Lower lobe of right lung (tissue), 2 donors: ENCODE data around the gene TBC1D14. TPM values are rescaled to one million over a fixed set of nuclear protein-coding genes. Genes with fewer than 3 reads are reported as not detected.

Experiments
- ATAC-seq, 2 donors: fragments of 200-7000 bp; cut with Tn5 transposase; one replicate each; pipeline ENCODE4 v1.9.1; 2020 to 2022; ENCODE audit warnings: mild to moderate bottlenecking in 2 of 2, moderate library complexity in 2 of 2
- DNase-seq: peaks from one replicate; pipeline ENCODE4 v3.0.0-alpha.2; 2020
- H3K27ac ChIP-seq: fragments of 200-600 bp; one replicate; pipeline ENCODE4 v1.8.0; 2022
- H3K27me3 ChIP-seq: fragments of 200-600 bp; one replicate; pipeline ENCODE4 v1.8.0; 2022; ENCODE audit warnings: low read depth
- H3K36me3 ChIP-seq: fragments of 200-600 bp; one replicate; pipeline ENCODE4 v1.8.0; 2022; ENCODE audit warnings: mild to moderate bottlenecking
- H3K4me1 ChIP-seq: fragments of 200-600 bp; one replicate; pipeline ENCODE4 v1.8.0; 2022
- H3K4me3 ChIP-seq: fragments of 200-600 bp; one replicate; pipeline ENCODE4 v1.8.0; 2022; ENCODE audit warnings: mild to moderate bottlenecking
- H3K9me3 ChIP-seq: fragments of 200-600 bp; one replicate; pipeline ENCODE4 v1.8.0; 2022
- intact Hi-C: fragments of 100-400 bp; cut with DNase I; formaldehyde crosslinking; loops from one replicate; pipeline ENCODE4 v1.11.0; 2022
- total RNA-seq: library from RNA; stranded (reverse); fragmentation: NEBNext Ultra II Directional; extraction: Animal tissue kit (Norgen Biotek cat#: 25700); gene quantifications from one replicate; pipeline ENCODE4 v1.2.1, GENCODE V29; 2021
- TF ChIP-seq, protein P1 (sequence below): fragments of 200-600 bp; IDR thresholded peaks from one replicate; pipeline ENCODE4 v1.8.0; 2022; ENCODE audit warnings: antibody characterized with exemption, mild to moderate bottlenecking
- donor health status: DM: no; HTN: yes; CAD: no; lungs with severe emphysema.

Gene TBC1D14
- total RNA-seq, 1 donor from 2014 or later = 60.7 TPM

DNA sequence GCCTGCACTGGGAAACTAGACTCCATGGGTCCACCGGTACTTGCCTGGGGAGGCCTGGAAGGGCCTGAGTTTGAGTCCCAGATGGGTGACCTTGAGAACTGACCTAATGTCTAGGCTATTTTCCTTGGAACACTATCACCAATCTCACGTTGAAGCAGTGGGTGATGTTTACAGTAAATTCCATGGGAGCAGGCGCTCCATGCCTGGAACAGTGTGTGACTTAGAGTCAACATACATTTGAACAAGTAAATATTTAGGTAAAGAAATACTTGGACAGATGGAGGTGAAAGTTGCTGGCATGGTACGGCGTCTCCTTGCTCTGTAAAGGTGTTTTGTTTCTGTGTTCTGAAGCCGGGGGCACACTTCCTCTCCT, 47.5 kb downstream of the TBC1D14 start:
- TF ChIP-seq, protein P1, sequence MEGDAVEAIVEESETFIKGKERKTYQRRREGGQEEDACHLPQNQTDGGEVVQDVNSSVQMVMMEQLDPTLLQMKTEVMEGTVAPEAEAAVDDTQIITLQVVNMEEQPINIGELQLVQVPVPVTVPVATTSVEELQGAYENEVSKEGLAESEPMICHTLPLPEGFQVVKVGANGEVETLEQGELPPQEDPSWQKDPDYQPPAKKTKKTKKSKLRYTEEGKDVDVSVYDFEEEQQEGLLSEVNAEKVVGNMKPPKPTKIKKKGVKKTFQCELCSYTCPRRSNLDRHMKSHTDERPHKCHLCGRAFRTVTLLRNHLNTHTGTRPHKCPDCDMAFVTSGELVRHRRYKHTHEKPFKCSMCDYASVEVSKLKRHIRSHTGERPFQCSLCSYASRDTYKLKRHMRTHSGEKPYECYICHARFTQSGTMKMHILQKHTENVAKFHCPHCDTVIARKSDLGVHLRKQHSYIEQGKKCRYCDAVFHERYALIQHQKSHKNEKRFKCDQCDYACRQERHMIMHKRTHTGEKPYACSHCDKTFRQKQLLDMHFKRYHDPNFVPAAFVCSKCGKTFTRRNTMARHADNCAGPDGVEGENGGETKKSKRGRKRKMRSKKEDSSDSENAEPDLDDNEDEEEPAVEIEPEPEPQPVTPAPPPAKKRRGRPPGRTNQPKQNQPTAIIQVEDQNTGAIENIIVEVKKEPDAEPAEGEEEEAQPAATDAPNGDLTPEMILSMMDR = no peak
- Histone ChIP-seq H3K4me3 (no peak overlapping the region), H3K27ac (peak overlapping the region; percentile 6), H3K4me1 (peaks cover 28% of the 10 kb centered on the region), H3K9me3 (no peaks in the 10 kb centered on the region), H3K27me3 (no peaks in the 10 kb centered on the region), H3K36me3 (no peaks in the 10 kb centered on the region)
- DNase-seq (no peak), ATAC-seq (no peak)
- intact Hi-C loops = no loop called here

DNA sequence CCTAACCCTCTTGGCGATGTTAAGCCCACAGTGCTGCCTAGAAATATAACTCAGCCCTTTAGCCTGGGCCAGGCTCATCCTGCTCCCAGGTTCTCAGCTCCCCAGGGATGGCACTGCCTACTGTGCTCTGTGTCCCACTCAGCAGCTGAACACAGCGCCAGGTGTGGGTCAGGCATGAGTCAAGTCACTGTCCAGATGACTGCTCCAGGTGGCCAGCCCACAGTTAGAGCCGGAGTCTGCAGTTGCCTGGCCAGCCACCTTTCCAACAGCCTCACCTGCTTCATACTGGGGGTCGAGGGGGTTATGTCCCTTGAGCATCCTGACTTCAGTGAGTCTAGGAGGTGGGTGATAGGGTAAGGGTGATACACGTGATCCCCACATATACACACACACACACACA, 48.4 kb downstream of the TBC1D14 start:
- H3K36me3 ChIP-seq = no peaks in the 10 kb centered on the region
- ATAC-seq = no peak
- no peaks in the 10 kb centered on the region for H3K27me3 ChIP-seq
- no peaks in the 10 kb centered on the region for H3K9me3 ChIP-seq
- TF ChIP-seq, protein P1 = no peak
- no peak overlapping the region for H3K27ac ChIP-seq
- DNase-seq = no peak
- H3K4me3 ChIP-seq = no peak overlapping the region
- H3K4me1 ChIP-seq = peaks cover 30% of the 10 kb centered on the region
- intact Hi-C loops = no loop called here

DNA sequence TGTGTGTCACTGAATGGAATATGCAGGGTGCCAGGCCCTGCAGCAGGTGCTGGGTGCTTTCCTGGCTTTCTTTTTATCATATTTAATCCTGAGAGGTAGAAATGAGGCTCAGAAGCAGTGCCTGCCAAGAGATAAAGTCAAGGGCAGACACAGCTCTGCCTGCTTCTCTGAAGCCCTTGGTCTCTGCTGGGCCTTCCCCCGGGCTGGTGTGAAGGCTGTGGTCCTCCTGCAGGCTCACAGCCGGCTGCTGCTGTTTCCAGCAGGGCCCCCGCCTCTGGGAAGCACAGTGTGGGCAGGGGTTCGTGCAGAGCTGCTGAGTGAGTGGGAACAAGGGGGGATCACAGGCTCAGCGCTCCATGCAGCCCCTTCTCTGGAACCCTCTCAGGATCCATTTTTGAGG, 49.6 kb downstream of the TBC1D14 start:
- H3K27me3 ChIP-seq = no peaks in the 10 kb centered on the region
- H3K4me1 ChIP-seq = peaks cover 32% of the 10 kb centered on the region
- no peak for ATAC-seq
- H3K4me3 ChIP-seq = no peak overlapping the region
- no peaks in the 10 kb centered on the region for H3K9me3 ChIP-seq
- intact Hi-C loops = no loop called here
- no peak for DNase-seq
- TF ChIP-seq, protein P1 = no peak
- H3K36me3 ChIP-seq = no peaks in the 10 kb centered on the region
- no peak overlapping the region for H3K27ac ChIP-seq

DNA sequence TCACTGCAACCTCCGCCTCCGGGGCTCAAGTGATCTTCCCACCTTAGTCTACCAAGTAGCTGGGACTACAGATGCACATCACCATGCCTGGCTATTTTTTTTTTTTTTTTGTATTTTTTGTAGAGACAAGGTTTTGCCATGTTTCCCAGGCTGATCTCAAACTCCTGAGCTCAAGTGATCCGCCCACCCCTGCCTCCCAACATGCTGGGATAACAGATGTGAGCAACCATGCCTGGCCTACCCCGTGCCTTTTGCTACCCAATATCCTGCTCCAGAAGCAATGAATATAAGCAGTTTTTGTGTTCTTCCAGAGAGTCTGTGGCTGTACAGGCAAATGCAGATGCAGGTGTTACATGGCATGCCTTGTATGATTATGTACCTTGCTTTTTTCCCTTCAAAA, 50.5 kb downstream of the TBC1D14 start:
- H3K4me3 ChIP-seq = no peak overlapping the region
- H3K27me3 ChIP-seq = no peaks in the 10 kb centered on the region
- H3K36me3 ChIP-seq = no peaks in the 10 kb centered on the region
- peaks cover 33% of the 10 kb centered on the region for H3K4me1 ChIP-seq
- no peak overlapping the region for H3K27ac ChIP-seq
- no peaks in the 10 kb centered on the region for H3K9me3 ChIP-seq
- TF ChIP-seq, protein P1 = no peak
- intact Hi-C loops = no loop called here
- DNase-seq (no peak), ATAC-seq (no peak)

DNA sequence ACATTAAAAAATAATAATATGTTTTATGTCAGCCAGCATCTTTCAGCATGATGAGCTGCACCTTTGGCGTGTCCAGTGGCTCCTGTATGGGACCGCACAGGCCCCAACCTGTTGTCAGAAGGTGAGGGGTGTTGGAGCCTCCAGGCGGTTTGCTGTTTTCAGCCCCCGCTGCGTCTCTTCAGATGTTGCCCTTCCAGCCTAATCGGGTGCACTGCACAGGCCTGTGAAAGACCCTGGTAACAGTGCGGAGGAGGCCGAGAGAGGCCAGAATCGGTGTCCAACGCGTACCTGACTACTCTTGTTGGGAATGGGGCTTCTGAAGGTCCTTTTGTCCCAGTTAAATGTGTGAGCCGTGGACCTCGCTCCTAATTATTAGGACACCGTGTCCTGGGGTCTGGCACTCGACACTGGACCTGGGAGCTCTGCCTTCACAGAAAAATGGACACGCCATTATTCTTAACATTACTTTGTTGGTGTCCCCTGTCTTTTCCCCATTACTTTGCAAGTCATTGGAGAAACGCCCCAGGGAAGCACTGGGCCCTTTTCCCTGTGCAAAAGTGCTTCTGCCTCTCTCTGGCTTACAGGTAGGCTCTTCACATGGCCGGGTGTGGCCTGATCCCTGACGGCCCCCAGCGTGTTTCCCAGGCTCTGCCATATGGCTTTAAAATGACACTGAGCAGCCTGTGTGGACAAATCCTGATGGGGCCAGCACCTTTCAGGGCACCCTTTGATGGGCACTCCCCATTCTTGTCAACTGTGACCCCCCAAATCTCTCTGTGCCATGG, 51.2 kb downstream of the TBC1D14 start:
- Histone ChIP-seq H3K4me3 (no peak overlapping the region), H3K4me1 (peaks cover 29% of the 10 kb centered on the region), H3K27ac (no peak overlapping the region), H3K9me3 (no peaks in the 10 kb centered on the region), H3K36me3 (no peaks in the 10 kb centered on the region), H3K27me3 (no peaks in the 10 kb centered on the region)
- TF ChIP-seq, protein P1 = no peak
- intact Hi-C loops = no loop called here
- DNase-seq (no peak), ATAC-seq (no peak)
